HepG2 (cell line): ENCODE measurements around the gene INTS3. TPM values are rescaled to one million over a fixed set of nuclear protein-coding genes. Genes with fewer than 3 reads are reported as not detected.

ENCODE experiments used
- ATAC-seq: fragments of 200-7000 bp; cut with Tn5 transposase; 3 replicates; pipeline ENCODE4 v1.9.1; 2020; ENCODE audit warnings: mild to moderate bottlenecking, moderate library complexity
- BruUV-seq: library from RNA; stranded (reverse); fragments of 400-500 nt; replicated peaks from 2 replicates; lab custom pipeline; 2021; lab: Mats Ljungman, UMichigan
- CTCF ChIA-PET: fragments of 300-600 bp; formaldehyde crosslinking; extraction: SDS; loops from one replicate; lab custom pipeline; 2021; ENCODE audit warnings: low total read pairs, inconsistent platforms, low intra/inter-chr PET ratio; lab: Yijun Ruan, JAX
- POLR2A ChIA-PET: fragments of 350-600 bp; sonication (Branson Sonifier 250); formaldehyde crosslinking; loops from one replicate; lab custom pipeline; 2020; ENCODE audit warnings: antibody characterized with exemption, inconsistent platforms; lab: Yijun Ruan, JAX
- DNase-seq: peaks from one replicate; pipeline ENCODE4 v3.0.0-alpha.2; 2015; ENCODE audit warnings: low spot score
- FAIRE-seq: peaks from 3 replicates; lab custom pipeline; 2011; peaks lifted over from hg19 to GRCh38; lab: Jason Lieb, UNC
- H2AFZ ChIP-seq: one replicate; pipeline ENCODE4 v1.6.1; 2011; ENCODE audit warnings: low read length, inconsistent platforms
- H3K27ac ChIP-seq: fragments of 300-600 bp; 3 replicates; pipeline ENCODE4 v1.8.0; 2011; ENCODE audit warnings: mixed run types, mild to moderate bottlenecking, mixed read lengths, low read length, inconsistent platforms; ENCODE audit not compliant: insufficient read depth; ENCODE audit errors: extremely low read length
- H3K27me3 ChIP-seq, 2 experiments: fragments of 200-600 bp in 1 of 2; 2 replicates in 1 of 2; 3 replicates in 1 of 2; pipeline versions ENCODE4 v1.6.0 to v1.8.0; 2011; ENCODE audit warnings: low read length in 2 of 2, mild to moderate bottlenecking in 2 of 2, moderate library complexity in 2 of 2, inconsistent platforms in 1 of 2; ENCODE audit not compliant: insufficient read depth in 2 of 2, control insufficient read depth in 1 of 2
- H3K36me3 ChIP-seq, 2 experiments: fragments of 200-600 bp in 1 of 2; replicated peaks in 1 of 2; 2 replicates in 1 of 2; 3 replicates in 1 of 2; pipeline versions ENCODE4 v1.5.1 to v1.8.0; 2011; ENCODE audit warnings: low read length in 2 of 2, inconsistent platforms in 1 of 2; ENCODE audit not compliant: insufficient read depth in 2 of 2, control insufficient read depth in 1 of 2
- H3K4me1 ChIP-seq: 2 replicates; pipeline ENCODE4 v1.5.1; 2012; ENCODE audit warnings: low read length, inconsistent platforms; ENCODE audit not compliant: insufficient read depth
- H3K4me2 ChIP-seq: 2 replicates; pipeline ENCODE4 v1.6.0; 2011; ENCODE audit warnings: low read depth, low read length, inconsistent platforms
- H3K4me3 ChIP-seq, 3 experiments: fragments of 200-600 bp in 1 of 3; sonication (generic), shearing (Covaris generic) in 1 of 3; replicated peaks in 1 of 3; 2 replicates each; pipeline ENCODE4 v1.5.1; 2011 to 2016; ENCODE audit warnings: low read length in 3 of 3, inconsistent platforms in 2 of 3, low read depth in 2 of 3, mild to moderate bottlenecking in 2 of 3, control low read depth in 1 of 3, mixed read lengths in 1 of 3; ENCODE audit not compliant: insufficient read depth in 1 of 3
- H3K79me2 ChIP-seq: one replicate; pipeline ENCODE4 v1.6.1; 2011; ENCODE audit warnings: low read length, inconsistent platforms; ENCODE audit not compliant: insufficient read depth
- H3K9ac ChIP-seq: 2 replicates; pipeline ENCODE4 v1.6.0; 2011; ENCODE audit warnings: mild to moderate bottlenecking, low read depth, low read length, inconsistent platforms; ENCODE audit not compliant: insufficient read depth
- H3K9me3 ChIP-seq: 2 replicates; pipeline ENCODE4 v1.5.1; 2012; ENCODE audit warnings: mild to moderate bottlenecking, low read length
- H4K20me1 ChIP-seq: 2 replicates; pipeline ENCODE4 v1.6.0; 2011; ENCODE audit warnings: inconsistent platforms, mild to moderate bottlenecking, low read length, moderate library complexity; ENCODE audit not compliant: insufficient read depth
- ZBTB20 ChIP-seq: sonication (generic); formaldehyde crosslinking; IDR thresholded peaks from 2 replicates; pipeline ENCODE4 v1.8.1; 2023; ENCODE audit warnings: missing genetic modification reagents, low read depth, mild to moderate bottlenecking, borderline replicate concordance
- ZNF121 ChIP-seq: sonication (generic); formaldehyde crosslinking; IDR thresholded peaks from 2 replicates; pipeline ENCODE4 v1.5.0; 2020; ENCODE audit warnings: mild to moderate bottlenecking, missing genetic modification reagents
- ZNF367 ChIP-seq: sonication (generic); formaldehyde crosslinking; IDR thresholded peaks from 2 replicates; pipeline ENCODE4 v1.4.0; 2020; ENCODE audit warnings: missing genetic modification reagents, borderline replicate concordance
- ZNF546 ChIP-seq: sonication (generic); formaldehyde crosslinking; conservative IDR thresholded peaks from 2 replicates; pipeline ENCODE4 v1.8.1; 2023; ENCODE audit warnings: mild to moderate bottlenecking, missing genetic modification reagents
- ZNF703 ChIP-seq: sonication (generic); formaldehyde crosslinking; IDR thresholded peaks from 2 replicates; pipeline ENCODE4 v1.5.1; 2020; ENCODE audit warnings: missing genetic modification reagents, mild to moderate bottlenecking, moderate library complexity, borderline replicate concordance
- WGBS: methylation state at CpG from one replicate; pipeline ENCODE4 v1.1.6; 2017; ENCODE audit warnings: low lambda C conversion rate; 5-methylcytosine and 5-hydroxymethylcytosine counted together
- in situ Hi-C: cut with HindIII; loops from 2 replicates; pipeline ENCODE4 v1.10.0; 2017; ENCODE audit warnings: low pct_unique_long_range_greater_than_20kb; ENCODE audit not compliant: extremely low pct_ligation_motif_present
- intact Hi-C: fragments of 100-400 bp; cut with micrococcal nuclease; formaldehyde crosslinking; loops from one replicate; pipeline ENCODE4 v1.10.0; 2022; ENCODE audit not compliant: unreplicated experiment
- polyA plus RNA-seq, 8 experiments: library from polyadenylated mRNA; depleted of rRNA in 3 of 8; stranded (reverse) in 7 of 8; unstranded in 1 of 8; fragments of >200 nt; fragmentation: Illumina TruSeq in 4 of 8; extraction: Trizol in 4 of 8; gene quantifications; 2 replicates each; pipeline versions ENCODE4 v1.2.1 to v1.2.3, GENCODE V29; 2011 to 2016; ENCODE audit warnings: low read depth in 4 of 8, missing spikeins in 1 of 8, mixed read lengths in 1 of 8; ENCODE audit not compliant: insufficient read depth in 1 of 8
- total RNA-seq, 5 experiments: library from RNA; depleted of rRNA; stranded (reverse); fragments of >200 nt; fragmentation: Illumina TruSeq; extraction: Trizol; gene quantifications; 2 replicates each; pipeline ENCODE4 v1.2.3, GENCODE V29; 2016; ENCODE audit warnings: low read depth in 1 of 5
- TF ChIP-seq, protein P1 (sequence below): sonication (generic); formaldehyde crosslinking; IDR thresholded peaks from 2 replicates; pipeline ENCODE4 v1.5.0; 2020; ENCODE audit warnings: mild to moderate bottlenecking, missing genetic modification reagents

Gene INTS3
- total and polyA plus RNA-seq, 2 of the 13 experiments (the other 11 are each of a cell fraction or from before 2014, with no cell fraction given): 17.2 to 27.2 TPM

DNA sequence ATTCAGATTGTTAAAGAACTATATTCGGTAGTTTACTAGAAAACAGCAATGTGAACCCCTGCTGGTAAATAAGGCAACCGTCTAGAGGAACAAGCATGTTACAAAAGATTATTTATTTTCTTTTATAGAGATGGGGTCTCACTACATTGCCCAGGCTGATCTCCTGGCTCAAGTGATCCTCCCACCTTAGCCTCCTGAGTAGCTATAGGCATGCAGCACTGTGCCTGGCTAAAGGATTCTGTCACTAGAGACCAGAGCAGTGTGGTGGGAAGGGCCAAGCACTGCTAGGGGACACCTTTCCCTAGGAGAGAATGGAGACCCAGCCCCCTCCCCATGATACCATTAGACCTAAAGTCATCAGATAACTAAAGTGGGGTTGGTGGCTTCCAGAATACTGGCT is 76.3 kb downstream of the INTS3 start:
- CTCF ChIA-PET: no interaction called here
- intact Hi-C loops (no loop called here), in situ Hi-C loops (no loop called here)
- Histone ChIP-seq H3K4me2 (no peak overlapping the region), H3K36me3 (peaks cover 2 to 13% of the 10 kb centered on the region in 2 experiments; a peak in 3 of 5 replicates), H2AFZ (no peak overlapping the region), H4K20me1 (no peaks in the 10 kb centered on the region), H3K27me3 (no peaks in the 10 kb centered on the region), H3K9me3 (no peaks in the 10 kb centered on the region), H3K4me1 (peaks cover 7% of the 10 kb centered on the region; the same call in 1 of the 2 replicates), H3K27ac (no peak overlapping the region), H3K79me2 (no peaks in the 10 kb centered on the region), H3K4me3 (no peak overlapping the region), H3K9ac (no peak overlapping the region)
- DNase-seq: no peak
- ATAC-seq: no peak
- TF ChIP-seq, protein P1, sequence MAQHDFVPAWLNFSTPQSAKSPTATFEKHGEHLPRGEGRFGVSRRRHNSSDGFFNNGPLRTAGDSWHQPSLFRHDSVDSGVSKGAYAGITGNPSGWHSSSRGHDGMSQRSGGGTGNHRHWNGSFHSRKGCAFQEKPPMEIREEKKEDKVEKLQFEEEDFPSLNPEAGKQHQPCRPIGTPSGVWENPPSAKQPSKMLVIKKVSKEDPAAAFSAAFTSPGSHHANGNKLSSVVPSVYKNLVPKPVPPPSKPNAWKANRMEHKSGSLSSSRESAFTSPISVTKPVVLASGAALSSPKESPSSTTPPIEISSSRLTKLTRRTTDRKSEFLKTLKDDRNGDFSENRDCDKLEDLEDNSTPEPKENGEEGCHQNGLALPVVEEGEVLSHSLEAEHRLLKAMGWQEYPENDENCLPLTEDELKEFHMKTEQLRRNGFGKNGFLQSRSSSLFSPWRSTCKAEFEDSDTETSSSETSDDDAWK (CRISPR knock-in tag): no peak
- TF ChIP-seq ZNF367 (CRISPR knock-in tag): no peak
- no peak for TF ChIP-seq ZNF703 (CRISPR knock-in tag)
- TF ChIP-seq ZNF121: peak; percentile 30; the same call in 1 of the 2 replicates
- TF ChIP-seq ZNF546 (CRISPR knock-in tag): no peak
- no peak for TF ChIP-seq ZBTB20 (CRISPR knock-in tag)
- no TSS peak for BruUV-seq
- POLR2A ChIA-PET: no interaction called here
- 92% methylated on average over 2 of the region's 2 CpGs for WGBS
- FAIRE-seq: no peak
